Endothelial cell of umbilical vein (primary cell): ENCODE measurements around the gene PBX3. TPM values are rescaled to one million over a fixed set of nuclear protein-coding genes. Genes with fewer than 3 reads are reported as not detected.

Experiments
- BruUV-seq: library from RNA; stranded (reverse); fragments of 400-500 nt; replicated peaks from 2 replicates; lab custom pipeline; 2021; lab: Mats Ljungman, UMichigan
- CTCF ChIA-PET: fragments of 300-600, 350-600 bp; sonication (Branson Sonifier 250); formaldehyde crosslinking; loops from one replicate; lab custom pipeline; 2021; ENCODE audit warnings: antibody characterized with exemption, inconsistent platforms; lab: Charles Lee
- POLR2A ChIA-PET: fragments of 300-600, 350-600 bp; sonication (Branson Sonifier 250); formaldehyde crosslinking; loops from one replicate; lab custom pipeline; 2021; ENCODE audit warnings: antibody characterized with exemption, inconsistent platforms; lab: Charles Lee
- DNase-seq: peaks from one replicate; pipeline ENCODE4 v3.0.0-alpha.2; 2011; ENCODE audit warnings: low read depth, low spot score
- FAIRE-seq: peaks from 2 replicates; lab custom pipeline; 2011; peaks lifted over from hg19 to GRCh38; lab: Jason Lieb, UNC
- H2AFZ ChIP-seq: 2 replicates; pipeline ENCODE4 v1.6.0; 2012; ENCODE audit warnings: low read depth, low read length, control low read depth, inconsistent platforms
- H3K27ac ChIP-seq: 2 replicates; pipeline ENCODE4 v1.5.1; 2011; ENCODE audit warnings: low read depth, mild to moderate bottlenecking, control low read depth, low read length, moderate library complexity; ENCODE audit not compliant: insufficient read depth
- H3K27me3 ChIP-seq, 2 experiments: 2 replicates each; pipeline versions ENCODE4 v1.6.0 to v1.6.1; 2011; ENCODE audit warnings: low read length in 2 of 2, mixed read lengths in 1 of 2; ENCODE audit not compliant: control insufficient read depth in 2 of 2, insufficient read depth in 2 of 2
- H3K36me3 ChIP-seq, 2 experiments: 2 replicates in 1 of 2; 3 replicates in 1 of 2; pipeline ENCODE4 v1.5.1; 2011; ENCODE audit warnings: low read length in 2 of 2, mild to moderate bottlenecking in 1 of 2, moderate library complexity in 1 of 2; ENCODE audit not compliant: control insufficient read depth in 2 of 2, insufficient read depth in 2 of 2; ENCODE audit errors: extremely low read depth in 1 of 2
- H3K4me1 ChIP-seq: 3 replicates; pipeline ENCODE4 v1.5.1; 2011; ENCODE audit warnings: mild to moderate bottlenecking, low read length; ENCODE audit not compliant: control insufficient read depth, insufficient read depth; ENCODE audit errors: extremely low read depth
- H3K4me2 ChIP-seq: 2 replicates; pipeline ENCODE4 v1.6.1; 2011; ENCODE audit warnings: low read length, control low read depth, mixed read lengths; ENCODE audit not compliant: insufficient read depth
- H3K4me3 ChIP-seq, 3 experiments: fragments of 200-600 bp in 1 of 3; sonication (generic), shearing (Covaris generic) in 1 of 3; replicated peaks in 1 of 3; 2 replicates each; pipeline ENCODE4 v1.5.1; 2011 to 2016; ENCODE audit warnings: control low read depth in 3 of 3, low read length in 3 of 3, mild to moderate bottlenecking in 2 of 3, inconsistent platforms in 1 of 3, low read depth in 1 of 3, moderate library complexity in 1 of 3; ENCODE audit not compliant: insufficient read depth in 1 of 3
- H3K79me2 ChIP-seq: 2 replicates; pipeline ENCODE4 v1.6.0; 2012; ENCODE audit warnings: low read length, inconsistent platforms; ENCODE audit not compliant: control insufficient read depth, insufficient read depth
- H3K9ac ChIP-seq: replicated peaks from 2 replicates; pipeline ENCODE3; 2011; ENCODE audit warnings: low read length, control low read depth; ENCODE audit not compliant: insufficient read depth; ENCODE audit errors: extremely low read depth
- H3K9me1 ChIP-seq: replicated peaks from 3 replicates; pipeline ENCODE4 v1.6.0; 2011; ENCODE audit warnings: mild to moderate bottlenecking, low read length; ENCODE audit not compliant: control insufficient read depth, insufficient read depth; ENCODE audit errors: extremely low read depth
- H3K9me3 ChIP-seq: replicated peaks from 2 replicates; pipeline ENCODE4 v1.5.1; 2012; ENCODE audit warnings: low read length, inconsistent platforms; ENCODE audit not compliant: control insufficient read depth, insufficient read depth
- H4K20me1 ChIP-seq: replicated peaks from 2 replicates; pipeline ENCODE3; 2011; ENCODE audit warnings: mild to moderate bottlenecking, low read length; ENCODE audit not compliant: control insufficient read depth, insufficient read depth; ENCODE audit errors: extremely low read depth
- CTCF ChIP-seq, 2 donors: IDR thresholded peaks; 1 replicate in 1 of 2; 2 replicates in 1 of 2; pipeline ENCODE4 v1.5.1; 2011; ENCODE audit warnings: low read length in 2 of 2, mild to moderate bottlenecking in 2 of 2, moderate library complexity in 2 of 2, control low read depth in 1 of 2, inconsistent platforms in 1 of 2, low read depth in 1 of 2; ENCODE audit not compliant: insufficient read depth in 1 of 2; ENCODE audit errors: extremely low read depth in 1 of 2
- EZH2 ChIP-seq: IDR thresholded peaks from 2 replicates; pipeline ENCODE4 v1.6.1; 2012; ENCODE audit warnings: borderline replicate concordance, low read depth, mild to moderate bottlenecking, moderate library complexity, low read length, inconsistent platforms; ENCODE audit not compliant: severe bottlenecking
- FOS ChIP-seq: IDR thresholded peaks from 2 replicates; pipeline ENCODE4 v1.6.1; 2011; ENCODE audit warnings: mild to moderate bottlenecking, low read length, moderate library complexity, borderline replicate concordance; ENCODE audit not compliant: insufficient read depth
- GATA2 ChIP-seq: IDR thresholded peaks from 2 replicates; pipeline ENCODE4 v1.7.0; 2011; ENCODE audit warnings: low read depth, mild to moderate bottlenecking, moderate library complexity, mixed read lengths, low read length; ENCODE audit not compliant: insufficient read length, insufficient read depth
- JUN ChIP-seq: IDR thresholded peaks from 2 replicates; pipeline ENCODE4 v1.6.1; 2011; ENCODE audit warnings: borderline replicate concordance, low read depth; ENCODE audit not compliant: insufficient read length, insufficient read depth
- MYC ChIP-seq: IDR thresholded peaks from one replicate; pipeline ENCODE4 v1.6.1; 2011; ENCODE audit warnings: mild to moderate bottlenecking, low read depth, low read length
- POLR2A ChIP-seq: IDR thresholded peaks from 2 replicates; pipeline ENCODE4 v1.6.1; 2012; ENCODE audit warnings: low read depth, mild to moderate bottlenecking, control low read depth, low read length
- POLR2AphosphoS5 ChIP-seq: IDR thresholded peaks from 2 replicates; pipeline ENCODE4 v1.6.1; 2012; ENCODE audit warnings: low read depth, mild to moderate bottlenecking, control low read depth, low read length, moderate library complexity; ENCODE audit not compliant: insufficient read depth
- dilution Hi-C: fragments of 300-500 bp; cut with MboI; formaldehyde crosslinking; loops from one replicate; pipeline ENCODE4 v1.15.0; 2019; ENCODE audit warnings: low sequenced_read_pairs; ENCODE audit not compliant: extremely low pct_ligation_motif_present
- intact Hi-C: fragments of 100-400 bp; cut with micrococcal nuclease; formaldehyde crosslinking; loops from one replicate; pipeline ENCODE4 v1.10.0; 2022
- polyA plus RNA-seq, 4 experiments: library from polyadenylated mRNA; depleted of rRNA in 3 of 4; stranded (reverse) in 3 of 4; unstranded in 1 of 4; fragments of >200 nt; gene quantifications; 2 replicates each; pipeline versions ENCODE4 v1.2.1 to v1.2.3, GENCODE V29; 2011 to 2012; ENCODE audit warnings: missing spikeins in 1 of 4
- total RNA-seq: library from RNA; stranded (reverse); gene quantifications from 2 replicates; pipeline ENCODE4 v1.2.3, GENCODE V29; 2021

The PBX3 gene
- total and polyA plus RNA-seq, 2 donors (not counting 3 experiments of a cell fraction or from before 2014, with no cell fraction given): 18.8 to 42.0 TPM

- H3K4me2 ChIP-seq: no peak overlapping the region
- H2AFZ ChIP-seq: no peak overlapping the region
- H3K36me3 ChIP-seq: no peaks in the 10 kb centered on the region
- TF ChIP-seq FOS (no peak), MYC (no peak), POLR2AphosphoS5 (no peak), EZH2 (no peak), POLR2A (no peak), GATA2 (no peak), JUN (no peak), CTCF (IDR thresholded peaks at IDR 0.05; ENCODE audit: extremely low read depth in 1 of 2, insufficient read depth in 1 of 2, low read depth in 1 of 2, low read length in 2 of 2) (no peak)
- POLR2A ChIA-PET: no interaction called here
- no peak for DNase-seq
- no peak overlapping the region for H3K4me3 ChIP-seq
- H3K27me3 ChIP-seq: no peaks in the 10 kb centered on the region
- FAIRE-seq: no peak
- intact Hi-C loops (no loop called here), dilution Hi-C loops (no loop called here)
- CTCF ChIA-PET: no interaction called here
- H3K9ac ChIP-seq: no peak overlapping the region
- no TSS peak for BruUV-seq
- H3K79me2 ChIP-seq: peaks cover 18% of the 10 kb centered on the region
- no peak overlapping the region for H3K27ac ChIP-seq
- peaks cover 4% of the 10 kb centered on the region for H4K20me1 ChIP-seq
- H3K9me3 ChIP-seq: no peaks in the 10 kb centered on the region
- H3K9me1 ChIP-seq: no peaks in the 10 kb centered on the region
- peaks cover 8% of the 10 kb centered on the region for H3K4me1 ChIP-seq
Observed at GRCh38 chr9:125816321-125816720, 69.1 kb downstream of the PBX3 start.
